NCI-H748 (cell line): Measurements from ENCODE around the gene CALHM4.

Experiments
- DNase-seq: peaks from one replicate; lab custom pipeline; 2025; ENCODE audit not compliant: unreplicated experiment; lab: John Stamatoyannopoulos, UW

Gene CALHM4

GRCh38 chr6:116536216-116536621, 17.3 kb upstream of the CALHM4 start:
- peak; percentile 70 for DNase-seq

- DNase-seq = no peak
Observed at GRCh38 chr6:116542426-116542825, 11.1 kb upstream of the CALHM4 start.

- no peak for DNase-seq
Observed at GRCh38 chr6:116543149-116543548, 10.4 kb upstream of the CALHM4 start.

- DNase-seq = no peak
Observed at GRCh38 chr6:116545651-116546050, 7.9 kb upstream of the CALHM4 start, which contains the start of gene TRAPPC3L. TSS of gene TRAPPC3L (minus strand) at chr6:116545684. CDS start at chr6:116545514, 170 bp downstream.

- DNase-seq = no peak
Observed at GRCh38 chr6:116547358-116547757, 6.2 kb upstream of the CALHM4 start.

GRCh38 chr6:116550796-116551195, 2.8 kb upstream of the CALHM4 start:
- peak; percentile 12 for DNase-seq

GRCh38 chr6:116556065-116556464, 2.5 kb downstream of the CALHM4 start:
- DNase-seq = no peak

- no peak for DNase-seq
Observed at GRCh38 chr6:116556814-116557415, 3.4 kb downstream of the CALHM4 start.

GRCh38 chr6:116557893-116558292, 4.3 kb downstream of the CALHM4 start:
- peak; percentile 35 for DNase-seq

GRCh38 chr6:116560130-116560529, 6.6 kb downstream of the CALHM4 start:
- no peak for DNase-seq

GRCh38 chr6:116561377-116562018, 7.9 kb downstream of the CALHM4 start:
- peak; percentile 58 for DNase-seq

GRCh38 chr6:116562019-116562403, 8.5 kb downstream of the CALHM4 start:
- DNase-seq = no peak

- no peak for DNase-seq
Observed at GRCh38 chr6:116562614-116563013, 9.1 kb downstream of the CALHM4 start.

- no peak for DNase-seq
Observed at GRCh38 chr6:116563830-116564229, 10.3 kb downstream of the CALHM4 start.

GRCh38 chr6:116564311-116564710, 10.8 kb downstream of the CALHM4 start:
- DNase-seq = no peak

- DNase-seq = peak; percentile 46
Observed at GRCh38 chr6:116564921-116565872, 11.6 kb downstream of the CALHM4 start.

- no peak for DNase-seq
Observed at GRCh38 chr6:116568111-116568510, 14.6 kb downstream of the CALHM4 start.

GRCh38 chr6:116568821-116569755, 15.5 kb downstream of the CALHM4 start:
- DNase-seq = no peak

GRCh38 chr6:116570856-116571682, 17.5 kb downstream of the CALHM4 start, which contains the start of gene RWDD1:
TSS of gene RWDD1 (plus strand) at chr6:116571504. CDS start at chr6:116571583, 79 bp downstream.
- DNase-seq = peak; percentile 99

- DNase-seq = no peak
Observed at GRCh38 chr6:116571683-116572000, 18.1 kb downstream of the CALHM4 start.
